Lower lobe of right lung (tissue), 2 donors: ENCODE measurements around the gene IFI44L. TPM values are rescaled to one million over a fixed set of nuclear protein-coding genes. Genes with fewer than 3 reads are reported as not detected.

ENCODE experiments used
- ATAC-seq, 2 donors: fragments of 200-7000 bp; cut with Tn5 transposase; one replicate each; pipeline ENCODE4 v1.9.1; 2020 to 2022; ENCODE audit warnings: mild to moderate bottlenecking in 2 of 2, moderate library complexity in 2 of 2
- DNase-seq: peaks from one replicate; pipeline ENCODE4 v3.0.0-alpha.2; 2020
- H3K27ac ChIP-seq: fragments of 200-600 bp; one replicate; pipeline ENCODE4 v1.8.0; 2022
- H3K27me3 ChIP-seq: fragments of 200-600 bp; one replicate; pipeline ENCODE4 v1.8.0; 2022; ENCODE audit warnings: low read depth
- H3K36me3 ChIP-seq: fragments of 200-600 bp; one replicate; pipeline ENCODE4 v1.8.0; 2022; ENCODE audit warnings: mild to moderate bottlenecking
- H3K4me1 ChIP-seq: fragments of 200-600 bp; one replicate; pipeline ENCODE4 v1.8.0; 2022
- H3K4me3 ChIP-seq: fragments of 200-600 bp; one replicate; pipeline ENCODE4 v1.8.0; 2022; ENCODE audit warnings: mild to moderate bottlenecking
- H3K9me3 ChIP-seq: fragments of 200-600 bp; one replicate; pipeline ENCODE4 v1.8.0; 2022
- intact Hi-C: fragments of 100-400 bp; cut with DNase I; formaldehyde crosslinking; loops from one replicate; pipeline ENCODE4 v1.11.0; 2022
- total RNA-seq: library from RNA; stranded (reverse); fragmentation: NEBNext Ultra II Directional; extraction: Animal tissue kit (Norgen Biotek cat#: 25700); gene quantifications from one replicate; pipeline ENCODE4 v1.2.1, GENCODE V29; 2021
- TF ChIP-seq, protein P1 (sequence below): fragments of 200-600 bp; IDR thresholded peaks from one replicate; pipeline ENCODE4 v1.8.0; 2022; ENCODE audit warnings: antibody characterized with exemption, mild to moderate bottlenecking
- donor health status: DM: no; HTN: yes; CAD: no; lungs with severe emphysema.

IFI44L gene
- total RNA-seq, 1 donor from 2014 or later, result 52.9 TPM

DNA sequence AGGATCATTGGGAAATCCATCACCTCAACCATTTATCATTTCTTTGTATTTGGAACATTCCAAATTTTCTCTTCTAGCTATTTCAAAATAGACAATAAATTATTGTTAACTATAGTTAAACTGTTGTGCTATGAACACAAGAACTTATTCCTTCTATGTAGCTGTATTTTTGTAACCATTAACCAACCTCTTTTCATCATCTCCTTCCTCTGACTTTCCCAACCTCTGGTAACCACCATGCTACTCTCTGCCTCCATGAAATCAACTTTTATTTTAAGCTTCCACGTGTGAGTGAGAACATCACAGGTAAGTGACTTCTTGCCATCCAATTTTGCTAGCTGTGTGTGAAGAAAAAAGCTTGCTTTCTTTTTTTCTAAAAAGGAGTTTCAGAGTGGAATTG is 418 bp downstream of the IFI44L start:
- Histone ChIP-seq H3K27me3 (no peaks in the 10 kb centered on the region), H3K9me3 (no peaks in the 10 kb centered on the region), H3K27ac (peak overlapping the region; percentile 78), H3K4me3 (peak overlapping the region; percentile 45), H3K36me3 (no peaks in the 10 kb centered on the region), H3K4me1 (peaks cover 18% of the 10 kb centered on the region)
- no peak for ATAC-seq
- DNase-seq, result no peak
- intact Hi-C loops, result no loop called here
- TF ChIP-seq, protein P1, sequence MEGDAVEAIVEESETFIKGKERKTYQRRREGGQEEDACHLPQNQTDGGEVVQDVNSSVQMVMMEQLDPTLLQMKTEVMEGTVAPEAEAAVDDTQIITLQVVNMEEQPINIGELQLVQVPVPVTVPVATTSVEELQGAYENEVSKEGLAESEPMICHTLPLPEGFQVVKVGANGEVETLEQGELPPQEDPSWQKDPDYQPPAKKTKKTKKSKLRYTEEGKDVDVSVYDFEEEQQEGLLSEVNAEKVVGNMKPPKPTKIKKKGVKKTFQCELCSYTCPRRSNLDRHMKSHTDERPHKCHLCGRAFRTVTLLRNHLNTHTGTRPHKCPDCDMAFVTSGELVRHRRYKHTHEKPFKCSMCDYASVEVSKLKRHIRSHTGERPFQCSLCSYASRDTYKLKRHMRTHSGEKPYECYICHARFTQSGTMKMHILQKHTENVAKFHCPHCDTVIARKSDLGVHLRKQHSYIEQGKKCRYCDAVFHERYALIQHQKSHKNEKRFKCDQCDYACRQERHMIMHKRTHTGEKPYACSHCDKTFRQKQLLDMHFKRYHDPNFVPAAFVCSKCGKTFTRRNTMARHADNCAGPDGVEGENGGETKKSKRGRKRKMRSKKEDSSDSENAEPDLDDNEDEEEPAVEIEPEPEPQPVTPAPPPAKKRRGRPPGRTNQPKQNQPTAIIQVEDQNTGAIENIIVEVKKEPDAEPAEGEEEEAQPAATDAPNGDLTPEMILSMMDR, result no peak

DNA sequence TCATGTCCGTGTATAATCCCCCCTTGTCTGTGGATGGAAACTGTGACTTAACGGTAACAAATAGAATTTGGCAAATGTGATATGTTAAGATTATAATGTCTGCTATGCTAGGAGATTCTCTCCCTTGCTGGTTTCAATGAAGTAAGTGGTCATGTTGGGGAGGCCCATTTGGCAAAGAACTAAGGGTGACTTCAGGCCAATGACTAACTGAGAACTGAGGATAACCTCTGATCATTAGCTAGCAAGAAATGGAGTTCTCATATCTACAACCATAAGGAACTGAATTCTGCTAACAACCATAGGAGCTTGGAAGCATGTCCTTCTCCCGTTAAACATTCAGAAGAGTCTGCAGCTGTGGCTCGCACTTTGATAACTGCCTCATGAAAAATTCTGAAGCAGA is 2.3 kb downstream of the IFI44L start:
- peak overlapping the region; percentile 45 for H3K4me3 ChIP-seq
- DNase-seq, result no peak
- H3K27me3 ChIP-seq, result no peaks in the 10 kb centered on the region
- ATAC-seq, result no peak
- H3K4me1 ChIP-seq, result peaks cover 28% of the 10 kb centered on the region
- intact Hi-C loops, result no loop called here
- TF ChIP-seq, protein P1, result no peak
- H3K27ac ChIP-seq, result peak overlapping the region; percentile 3
- H3K9me3 ChIP-seq, result no peaks in the 10 kb centered on the region
- no peaks in the 10 kb centered on the region for H3K36me3 ChIP-seq

DNA sequence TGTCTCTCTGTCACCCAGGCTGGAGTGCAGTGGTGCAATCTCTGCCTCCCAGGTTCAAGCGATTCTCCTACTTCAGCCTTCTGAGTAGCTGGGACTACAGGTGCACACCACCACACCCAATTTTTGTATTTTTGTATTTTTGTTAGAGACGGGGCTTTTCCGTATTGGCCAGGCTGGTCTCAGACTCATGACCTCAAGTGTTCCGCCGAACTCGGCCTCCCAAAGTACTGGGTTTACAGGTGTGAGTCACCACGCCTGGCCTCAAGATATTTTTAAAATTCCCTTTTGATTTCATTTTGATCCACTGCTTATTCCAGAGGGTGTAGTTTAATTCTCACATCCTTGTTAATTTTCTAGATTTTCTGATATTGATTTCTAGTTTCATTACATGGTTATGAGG is 3.8 kb downstream of the IFI44L start:
- Histone ChIP-seq H3K4me1 (peaks cover 20% of the 10 kb centered on the region), H3K36me3 (no peaks in the 10 kb centered on the region), H3K27me3 (no peaks in the 10 kb centered on the region), H3K4me3 (no peak overlapping the region), H3K27ac (no peak overlapping the region), H3K9me3 (no peaks in the 10 kb centered on the region)
- DNase-seq, result peak; percentile 23
- TF ChIP-seq, protein P1, result no peak
- intact Hi-C loops, result no loop called here
- ATAC-seq, result no peak

DNA sequence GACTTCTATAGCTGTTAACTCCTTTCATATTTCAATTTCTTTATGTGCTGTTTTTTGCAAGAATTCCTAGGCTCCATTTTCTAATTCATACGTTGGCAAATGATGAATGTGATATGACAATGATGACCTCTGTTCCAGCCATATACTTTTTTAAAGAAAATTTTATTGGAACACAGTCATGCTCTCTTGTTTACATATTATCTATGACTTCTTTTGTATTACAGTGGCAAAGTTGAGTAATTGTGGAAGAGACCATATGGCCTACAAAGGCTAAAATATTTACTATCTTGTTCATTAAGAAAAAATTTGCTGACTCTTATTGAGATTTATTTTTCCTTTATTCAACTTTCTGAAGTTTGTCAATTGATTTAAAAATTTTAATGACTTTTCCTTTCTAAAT is 7.1 kb downstream of the IFI44L start:
- DNase-seq (no peak), ATAC-seq (no peak)
- Histone ChIP-seq H3K27me3 (no peaks in the 10 kb centered on the region), H3K4me1 (peaks cover 10% of the 10 kb centered on the region), H3K4me3 (no peak overlapping the region), H3K27ac (no peak overlapping the region), H3K9me3 (no peaks in the 10 kb centered on the region), H3K36me3 (no peaks in the 10 kb centered on the region)
- intact Hi-C loops, result no loop called here
- TF ChIP-seq, protein P1, result no peak

DNA sequence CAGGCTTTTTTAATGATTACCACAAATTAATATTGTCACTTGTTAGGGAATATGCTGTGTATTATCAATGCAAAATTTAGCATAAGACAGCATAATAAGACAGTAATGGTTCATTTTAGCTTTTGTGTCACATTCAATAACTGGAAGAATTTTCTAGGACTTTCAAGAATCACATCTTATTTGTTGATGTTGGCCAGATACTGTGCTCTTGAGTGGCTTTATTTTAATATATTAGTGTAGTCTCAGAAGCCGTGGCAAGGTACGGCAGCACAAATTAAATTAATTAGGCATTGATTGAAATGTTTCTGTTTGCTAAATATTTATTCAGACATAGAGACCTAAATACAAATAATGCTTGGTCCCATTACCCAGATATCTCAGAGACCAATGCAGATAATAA is 10.4 kb downstream of the IFI44L start:
- Histone ChIP-seq H3K27me3 (no peaks in the 10 kb centered on the region), H3K4me1 (peaks cover 10% of the 10 kb centered on the region), H3K36me3 (no peaks in the 10 kb centered on the region), H3K9me3 (no peaks in the 10 kb centered on the region), H3K4me3 (no peak overlapping the region), H3K27ac (no peak overlapping the region)
- DNase-seq, result no peak
- ATAC-seq, result no peak
- TF ChIP-seq, protein P1, result no peak
- intact Hi-C loops, result no loop called here

DNA sequence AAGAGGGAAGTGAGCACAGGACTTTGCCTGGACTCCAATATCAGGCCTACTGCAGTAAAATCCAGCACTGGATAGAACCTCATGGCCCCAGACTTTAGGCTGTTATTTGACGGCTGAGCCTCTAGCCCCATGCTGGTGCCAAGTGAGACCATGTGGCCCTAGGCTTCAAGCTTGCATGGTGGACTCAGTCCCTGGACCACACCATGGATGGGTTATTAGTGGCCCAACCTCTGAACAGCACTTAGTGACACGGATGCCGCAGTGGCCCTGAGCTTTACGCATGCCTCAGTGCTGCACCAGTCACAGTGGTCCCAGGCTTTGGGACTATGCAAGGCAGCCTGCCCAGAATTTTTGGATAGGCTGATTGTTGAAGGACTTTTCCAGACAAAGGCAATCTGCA is 13.0 kb downstream of the IFI44L start:
- no peaks in the 10 kb centered on the region for H3K36me3 ChIP-seq
- H3K9me3 ChIP-seq, result no peaks in the 10 kb centered on the region
- no peaks in the 10 kb centered on the region for H3K4me1 ChIP-seq
- no peak overlapping the region for H3K27ac ChIP-seq
- intact Hi-C loops, result no loop called here
- DNase-seq (no peak), ATAC-seq (no peak)
- no peak overlapping the region for H3K4me3 ChIP-seq
- TF ChIP-seq, protein P1, result no peak
- H3K27me3 ChIP-seq, result no peaks in the 10 kb centered on the region
